SK-N-SH (cell line): ENCODE measurements around the gene TNNT3. TPM values are rescaled to one million over a fixed set of nuclear protein-coding genes. Genes with fewer than 3 reads are reported as not detected.

Experiments
- CTCF ChIA-PET: fragments of 300-600, 350-600 bp; formaldehyde crosslinking; extraction: SDS; loops from one replicate; lab custom pipeline; 2021; lab: Yijun Ruan, JAX
- POLR2A ChIA-PET: fragments of 350-600 bp; sonication (Branson Sonifier 250); formaldehyde crosslinking; extraction: SDS; loops from one replicate; lab custom pipeline; 2020; ENCODE audit warnings: antibody characterized with exemption, inconsistent platforms; lab: Yijun Ruan, JAX
- DNase-seq: peaks from one replicate; pipeline ENCODE4 v3.0.0; 2012
- H2AFZ ChIP-seq: fragments of 200-600 bp; sonication (generic); 2 replicates; pipeline ENCODE4 v1.8.1; 2016; ENCODE audit warnings: antibody characterized with exemption, mild to moderate bottlenecking, low read depth
- H3F3A ChIP-seq: fragments of 200-600 bp; sonication (generic); replicated peaks from 2 replicates; pipeline ENCODE3; 2016; ENCODE audit warnings: antibody characterized with exemption, mild to moderate bottlenecking; ENCODE audit not compliant: insufficient read depth
- H3K27ac ChIP-seq, 2 experiments: fragments of 200-500 bp in 1 of 2; fragments of 200-600 bp in 1 of 2; sonication (Bioruptor generic) in 1 of 2; sonication (generic), shearing (Covaris generic) in 1 of 2; 2 replicates each; pipeline versions ENCODE4 v1.5.1 to v1.6.1; 2014 to 2016; ENCODE audit warnings: low read depth in 2 of 2, inconsistent platforms in 1 of 2, low read length in 1 of 2, mild to moderate bottlenecking in 1 of 2, mixed read lengths in 1 of 2
- H3K27me3 ChIP-seq: fragments of 200-600 bp; sonication (generic), shearing (Covaris generic); 2 replicates; pipeline ENCODE4 v1.6.1; 2016; ENCODE audit warnings: mixed run types; ENCODE audit not compliant: insufficient read depth
- H3K36me3 ChIP-seq, 2 experiments: fragments of 200-500 bp in 1 of 2; fragments of 200-600 bp in 1 of 2; sonication (Bioruptor generic) in 1 of 2; sonication (generic) in 1 of 2; replicated peaks in 1 of 2; 2 replicates each; pipeline versions ENCODE3 to v1.5.1; 2014 to 2016; ENCODE audit warnings: low read length in 1 of 2, mild to moderate bottlenecking in 1 of 2; ENCODE audit not compliant: insufficient read depth in 2 of 2, control insufficient read depth in 1 of 2
- H3K4me1 ChIP-seq, 2 experiments: fragments of 200-500 bp in 1 of 2; fragments of 200-600 bp in 1 of 2; sonication (Bioruptor generic) in 1 of 2; sonication (generic), shearing (Covaris generic) in 1 of 2; 2 replicates each; pipeline versions ENCODE4 v1.5.1 to v1.6.1; 2014 to 2016; ENCODE audit warnings: low read depth in 1 of 2, low read length in 1 of 2, mixed run types in 1 of 2; ENCODE audit not compliant: insufficient read depth in 2 of 2, control insufficient read depth in 1 of 2
- H3K4me2 ChIP-seq: fragments of 200-600 bp; sonication (generic), shearing (Covaris generic); 2 replicates; pipeline ENCODE4 v1.6.1; 2017; ENCODE audit warnings: mixed run types
- H3K4me3 ChIP-seq, 2 experiments: fragments of 200-500 bp in 1 of 2; fragments of 200-600 bp in 1 of 2; sonication (Bioruptor generic) in 1 of 2; sonication (generic), shearing (Covaris generic) in 1 of 2; 2 replicates each; pipeline versions ENCODE4 v1.5.1 to v1.8.1; 2014 to 2016; ENCODE audit warnings: low read depth in 2 of 2, inconsistent platforms in 1 of 2, low read length in 1 of 2, mild to moderate bottlenecking in 1 of 2, mixed read lengths in 1 of 2, moderate library complexity in 1 of 2
- H3K79me2 ChIP-seq: fragments of 200-600 bp; sonication (generic); 2 replicates; pipeline ENCODE4 v1.8.1; 2017; ENCODE audit warnings: mild to moderate bottlenecking; ENCODE audit not compliant: insufficient read depth
- H3K9ac ChIP-seq: fragments of 200-600 bp; sonication (generic); 2 replicates; pipeline ENCODE4 v1.6.1; 2017; ENCODE audit warnings: mixed run types
- H3K9me2 ChIP-seq: fragments of 200-600 bp; sonication (generic); 2 replicates; pipeline ENCODE4 v1.6.1; 2017; ENCODE audit warnings: mixed run types
- H3K9me3 ChIP-seq: fragments of 200-600 bp; sonication (generic); 2 replicates; pipeline ENCODE4 v1.6.1; 2017; ENCODE audit warnings: mixed run types, mild to moderate bottlenecking, moderate library complexity
- H4K20me1 ChIP-seq: fragments of 200-600 bp; sonication (generic); 2 replicates; pipeline ENCODE4 v1.6.1; 2017; ENCODE audit warnings: mild to moderate bottlenecking, mixed run types; ENCODE audit not compliant: insufficient read depth
- CHD2 ChIP-seq: fragments of 150-350 bp; IDR thresholded peaks from 2 replicates; pipeline ENCODE4 v1.6.1; 2018; ENCODE audit warnings: low read length; ENCODE audit not compliant: partially characterized antibody
- CTCF ChIP-seq: fragments of 200-600 bp; sonication (generic); IDR thresholded peaks from 2 replicates; pipeline ENCODE4 v1.6.1; 2017; ENCODE audit warnings: antibody characterized with exemption, mild to moderate bottlenecking, moderate library complexity
- FOXJ3 ChIP-seq: sonication (generic); formaldehyde crosslinking; IDR thresholded peaks from 2 replicates; pipeline ENCODE4 v1.5.1; 2020; ENCODE audit warnings: mild to moderate bottlenecking, missing genetic modification reagents
- FOXM1 ChIP-seq: IDR thresholded peaks from 2 replicates; pipeline ENCODE4 v1.4.0; 2012; ENCODE audit warnings: low read depth, mild to moderate bottlenecking
- GABPA ChIP-seq: IDR thresholded peaks from 2 replicates; pipeline ENCODE4 v1.4.0; 2012; ENCODE audit warnings: low read depth, mild to moderate bottlenecking
- GATA2 ChIP-seq: sonication (generic); formaldehyde crosslinking; IDR thresholded peaks from 2 replicates; pipeline ENCODE4 v1.5.0; 2020; ENCODE audit warnings: mild to moderate bottlenecking, missing genetic modification reagents
- IRF3 ChIP-seq: fragments of 150-350 bp; IDR thresholded peaks from 2 replicates; pipeline ENCODE4 v1.6.1; 2016; ENCODE audit warnings: mild to moderate bottlenecking, low read depth, low read length
- JUND ChIP-seq: IDR thresholded peaks from 2 replicates; pipeline ENCODE4 v1.4.0; 2012
- MAX ChIP-seq: IDR thresholded peaks from 2 replicates; pipeline ENCODE4 v1.4.0; 2012; ENCODE audit warnings: low read depth
- MEF2A ChIP-seq: IDR thresholded peaks from 2 replicates; pipeline ENCODE4 v1.4.0; 2012; ENCODE audit warnings: low read depth, borderline replicate concordance
- NFIC ChIP-seq: IDR thresholded peaks from 2 replicates; pipeline ENCODE4 v1.4.0; 2012; ENCODE audit warnings: borderline replicate concordance
- RAD21 ChIP-seq: IDR thresholded peaks from 2 replicates; pipeline ENCODE4 v1.6.1; 2012; ENCODE audit warnings: mild to moderate bottlenecking, low read length
- RCOR1 ChIP-seq: fragments of 150-350 bp; IDR thresholded peaks from 2 replicates; pipeline ENCODE4 v1.6.1; 2017; ENCODE audit warnings: antibody characterized with exemption, low read length
- RFX5 ChIP-seq: IDR thresholded peaks from 2 replicates; pipeline ENCODE4 v1.6.1; 2012; ENCODE audit warnings: mild to moderate bottlenecking, improper control_type of control experiment, low read length
- SIN3A ChIP-seq: IDR thresholded peaks from 2 replicates; pipeline ENCODE4 v1.6.1; 2012; ENCODE audit warnings: low read depth, mild to moderate bottlenecking, low read length, moderate library complexity, borderline replicate concordance
- SMC3 ChIP-seq: IDR thresholded peaks from 2 replicates; pipeline ENCODE4 v1.6.1; 2012; ENCODE audit warnings: low read depth, low read length, improper control_type of control experiment
- TCF12 ChIP-seq: IDR thresholded peaks from 2 replicates; pipeline ENCODE4 v1.4.0; 2012
- TEAD4 ChIP-seq: IDR thresholded peaks from 2 replicates; pipeline ENCODE4 v1.4.0; 2012; ENCODE audit warnings: mild to moderate bottlenecking, borderline replicate concordance; ENCODE audit not compliant: insufficient read depth
- USF2 ChIP-seq: fragments of 150-350 bp; IDR thresholded peaks from 2 replicates; pipeline ENCODE4 v1.6.1; 2017; ENCODE audit warnings: antibody characterized with exemption, low read length, low read depth, borderline replicate concordance
- ZBTB33 ChIP-seq: IDR thresholded peaks from 2 replicates; pipeline ENCODE4 v1.4.0; 2012; ENCODE audit warnings: low read depth, borderline replicate concordance
- WGBS: methylation state at CpG from one replicate; pipeline ENCODE4 v1.1.6; 2017; ENCODE audit warnings: low lambda C conversion rate; 5-methylcytosine and 5-hydroxymethylcytosine counted together
- polyA plus RNA-seq, 3 experiments: library from polyadenylated mRNA; depleted of rRNA; stranded (reverse); fragments of >200 nt; gene quantifications; 2 replicates each; pipeline ENCODE4 v1.2.3, GENCODE V29; 2012

Gene TNNT3
- polyA plus RNA-seq, 1 of the 3 experiments (the other 2 are of a cell fraction) = not detected

- peaks cover 4% of the 10 kb centered on the region for H3F3A ChIP-seq
- no peaks in the 10 kb centered on the region for H3K27me3 ChIP-seq
- no CpG with 5 or more reads among the region's 36 CpGs for WGBS
- no peak overlapping the region for H3K9ac ChIP-seq
- H3K9me3 ChIP-seq = no peaks in the 10 kb centered on the region
- no peaks in the 10 kb centered on the region for H3K36me3 ChIP-seq
- CTCF ChIA-PET = interaction anchor here (0.6 to 11.0 kb wide), 26 partner anchors 9 to 518 kb away, joined by 3 to 215 read pairs (median 6); partner anchors contain the start of genes H19 and TNNT3
- H3K79me2 ChIP-seq = no peaks in the 10 kb centered on the region
- no peaks in the 10 kb centered on the region for H4K20me1 ChIP-seq
- H3K4me1 ChIP-seq = peaks cover 0 to 8% of the 10 kb centered on the region in 2 experiments; a peak in 1 of 4 replicates
- no peak for DNase-seq
- H3K4me2 ChIP-seq = no peak overlapping the region
- H3K4me3 ChIP-seq = no peak overlapping the region
- TF ChIP-seq JUND (no peak), NFIC (no peak), TCF12 (no peak), FOXM1 (no peak)
- POLR2A ChIA-PET = interaction anchor here (0.6 to 2.4 kb wide), 10 partner anchors 8 to 245 kb away, joined by 3 to 13 read pairs (median 4); partner anchors contain the start of genes H19 and SYT8
- H3K27ac ChIP-seq = no peak overlapping the region
- H2AFZ ChIP-seq = no peak overlapping the region
- H3K9me2 ChIP-seq = no peaks in the 10 kb centered on the region
Observed at GRCh38 chr11:1947592-1948237, 28.2 kb downstream of the TNNT3 start.

GRCh38 chr11:1948389-1948788 is 28.9 kb downstream of the TNNT3 start:
- CTCF ChIA-PET = interaction anchor here (0.8 to 11.0 kb wide), 29 partner anchors 10 to 296 kb away, joined by 3 to 215 read pairs (median 5); partner anchors contain the start of gene H19
- Histone ChIP-seq H3K9ac (no peak overlapping the region), H4K20me1 (no peaks in the 10 kb centered on the region), H3K79me2 (no peaks in the 10 kb centered on the region), H3K4me3 (no peak overlapping the region), H3K27me3 (no peaks in the 10 kb centered on the region), H3K36me3 (no peaks in the 10 kb centered on the region), H3K4me1 (peaks cover 0 to 6% of the 10 kb centered on the region in 2 experiments; a peak in 1 of 4 replicates), H3K9me2 (no peaks in the 10 kb centered on the region), H2AFZ (no peak overlapping the region), H3K4me2 (no peak overlapping the region), H3K27ac (no peak overlapping the region), H3K9me3 (no peaks in the 10 kb centered on the region), H3F3A (peaks cover 4% of the 10 kb centered on the region)
- 0% methylated on average over 3 of the region's 11 CpGs for WGBS
- POLR2A ChIA-PET = interaction anchor here (0.6 to 2.4 kb wide), 11 partner anchors 19 to 254 kb away, joined by 3 to 13 read pairs (median 4); partner anchors contain the start of genes H19 and SYT8
- DNase-seq = no peak
- TF ChIP-seq SMC3 (no peak), USF2 (no peak), GATA2 (CRISPR knock-in tag) (no peak), FOXM1 (no peak), MAX (no peak), GABPA (no peak), RCOR1 (no peak), CHD2 (no peak), NFIC (no peak), IRF3 (no peak), TEAD4 (no peak), FOXJ3 (CRISPR knock-in tag) (no peak), RFX5 (no peak), ZBTB33 (no peak), RAD21 (no peak), CTCF (no peak), SIN3A (no peak), MEF2A (no peak)
